UCSD-AML1 (cell line): ENCODE measurements around the gene GNB1L.
"Not testable (repeated sequence)": the region's sequence is repeated elsewhere in the genome, so short reads cannot be mapped to it uniquely, and the experiment has no call there.

Experiments
- DNase-seq: peaks from one replicate; lab custom pipeline; 2025; ENCODE audit not compliant: unreplicated experiment; lab: John Stamatoyannopoulos, UW

The GNB1L gene

GRCh38 chr22:19889951-19890350, 35.3 kb upstream of the GNB1L start:
- DNase-seq: no peak

- no peak for DNase-seq
Measured at GRCh38 chr22:19888131-19888746, 33.6 kb upstream of the GNB1L start.

DNA sequence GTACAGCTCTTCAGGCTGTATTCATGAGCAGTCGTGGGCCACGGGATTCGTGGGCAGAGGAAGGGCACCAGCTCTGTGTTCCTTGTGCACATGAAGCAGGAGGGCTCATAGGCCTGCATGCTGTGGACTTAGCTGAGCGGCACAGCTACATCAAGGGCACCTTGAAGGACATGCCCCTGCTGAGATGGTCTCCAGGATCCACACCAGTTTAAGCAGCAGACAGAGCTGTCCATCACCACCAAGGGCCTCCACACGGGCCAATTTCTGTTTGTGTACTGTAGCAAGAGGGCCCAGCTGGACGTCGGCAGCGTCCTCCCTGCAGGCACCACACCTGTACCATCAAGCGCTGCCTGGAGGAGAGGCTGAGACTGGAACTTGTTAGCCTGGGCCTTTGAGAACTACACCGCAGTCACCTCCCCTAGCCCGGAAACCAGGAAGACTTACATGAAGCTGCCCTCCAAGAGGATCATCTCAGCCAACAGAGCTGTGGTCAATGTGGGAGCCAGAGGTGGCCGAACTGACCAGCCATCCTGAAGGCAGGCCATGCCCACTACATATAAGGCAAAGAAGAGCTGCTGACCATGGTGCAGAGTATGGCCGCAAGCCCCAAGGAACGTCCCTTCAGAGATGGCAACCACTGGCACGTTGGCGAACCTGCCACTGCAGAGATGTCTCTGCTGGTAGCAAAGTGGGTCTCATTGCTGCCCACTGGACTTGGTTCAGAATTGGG, 32.7 kb upstream of the GNB1L start:
- DNase-seq: peak; percentile 36

DNA sequence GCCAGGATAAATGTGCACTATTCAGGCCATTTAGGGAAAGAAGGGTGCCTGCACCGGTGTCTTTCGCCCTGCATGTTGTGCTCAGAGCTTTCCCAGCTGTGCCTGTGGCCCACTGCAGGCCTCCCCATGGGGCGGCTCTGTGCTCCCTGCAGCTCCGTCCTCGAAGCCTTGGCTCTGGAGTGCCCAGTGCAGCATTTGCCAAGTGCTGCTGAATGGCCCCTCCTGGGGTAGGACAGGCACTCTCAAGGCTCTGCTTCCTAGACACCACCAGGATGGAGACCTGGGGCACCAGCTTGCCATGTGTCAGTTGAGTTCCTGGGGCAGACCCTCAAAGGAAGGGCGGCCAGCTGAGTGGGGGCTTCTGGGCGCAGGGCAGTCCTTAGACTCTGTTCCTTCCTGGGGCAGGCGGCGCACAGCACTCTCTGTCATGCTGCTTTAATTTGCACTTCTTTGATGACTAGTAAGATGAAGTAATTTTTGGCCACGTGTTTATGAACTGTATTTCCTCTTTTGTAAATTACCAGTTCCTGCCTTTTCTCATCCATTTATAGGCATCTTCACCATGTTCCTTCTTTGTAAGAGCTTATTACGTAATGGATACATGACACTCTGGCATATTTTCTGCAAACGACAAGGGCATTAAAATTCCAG, 32.1 kb upstream of the GNB1L start:
- peak; percentile 36 for DNase-seq

- DNase-seq: no peak
Measured at GRCh38 chr22:19885841-19886592, 31.3 kb upstream of the GNB1L start.

- DNase-seq: no peak
Measured at GRCh38 chr22:19884954-19885751, 30.5 kb upstream of the GNB1L start.

DNA sequence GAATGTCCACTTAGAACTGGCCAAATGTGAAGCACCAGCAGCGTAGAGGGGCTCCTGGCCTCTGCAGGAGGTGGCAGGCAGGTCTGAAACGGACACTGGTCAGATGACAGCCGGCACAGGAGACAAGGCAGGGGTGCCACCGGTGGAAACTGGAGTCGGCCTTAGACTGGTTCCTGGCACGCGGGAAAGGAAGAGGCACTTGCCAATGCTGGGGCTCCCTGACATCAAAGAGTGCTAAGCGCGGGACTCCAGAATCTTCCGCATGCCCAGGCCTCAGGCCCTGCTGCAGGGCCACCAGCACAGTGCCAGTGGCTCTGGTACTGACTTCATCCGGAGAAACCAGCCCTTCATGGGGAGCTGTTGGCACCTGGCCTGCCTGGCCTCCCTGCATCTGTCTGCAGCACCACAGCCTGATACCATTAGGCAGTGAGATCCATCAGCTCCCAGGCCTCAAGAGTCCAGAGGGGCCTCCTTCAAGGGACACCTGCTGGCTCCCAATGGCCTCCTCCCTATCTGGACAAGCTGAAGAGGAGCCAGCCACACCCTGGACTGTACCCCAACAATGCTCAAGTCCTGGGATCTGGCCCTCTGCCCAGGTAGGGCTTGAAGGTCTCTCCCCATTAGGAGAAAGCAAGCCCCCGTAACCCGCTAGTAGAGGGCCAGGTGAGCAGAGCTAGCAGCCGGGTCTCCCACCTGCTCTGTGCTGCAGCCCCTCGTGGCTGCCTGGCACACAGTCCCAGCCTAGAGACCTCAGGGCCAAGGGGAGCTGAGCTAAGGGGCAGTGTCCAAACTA, 29.7 kb upstream of the GNB1L start:
- no peak for DNase-seq

- DNase-seq: not testable (repeated sequence)
Measured at GRCh38 chr22:19883446-19883845, 28.8 kb upstream of the GNB1L start.

DNA sequence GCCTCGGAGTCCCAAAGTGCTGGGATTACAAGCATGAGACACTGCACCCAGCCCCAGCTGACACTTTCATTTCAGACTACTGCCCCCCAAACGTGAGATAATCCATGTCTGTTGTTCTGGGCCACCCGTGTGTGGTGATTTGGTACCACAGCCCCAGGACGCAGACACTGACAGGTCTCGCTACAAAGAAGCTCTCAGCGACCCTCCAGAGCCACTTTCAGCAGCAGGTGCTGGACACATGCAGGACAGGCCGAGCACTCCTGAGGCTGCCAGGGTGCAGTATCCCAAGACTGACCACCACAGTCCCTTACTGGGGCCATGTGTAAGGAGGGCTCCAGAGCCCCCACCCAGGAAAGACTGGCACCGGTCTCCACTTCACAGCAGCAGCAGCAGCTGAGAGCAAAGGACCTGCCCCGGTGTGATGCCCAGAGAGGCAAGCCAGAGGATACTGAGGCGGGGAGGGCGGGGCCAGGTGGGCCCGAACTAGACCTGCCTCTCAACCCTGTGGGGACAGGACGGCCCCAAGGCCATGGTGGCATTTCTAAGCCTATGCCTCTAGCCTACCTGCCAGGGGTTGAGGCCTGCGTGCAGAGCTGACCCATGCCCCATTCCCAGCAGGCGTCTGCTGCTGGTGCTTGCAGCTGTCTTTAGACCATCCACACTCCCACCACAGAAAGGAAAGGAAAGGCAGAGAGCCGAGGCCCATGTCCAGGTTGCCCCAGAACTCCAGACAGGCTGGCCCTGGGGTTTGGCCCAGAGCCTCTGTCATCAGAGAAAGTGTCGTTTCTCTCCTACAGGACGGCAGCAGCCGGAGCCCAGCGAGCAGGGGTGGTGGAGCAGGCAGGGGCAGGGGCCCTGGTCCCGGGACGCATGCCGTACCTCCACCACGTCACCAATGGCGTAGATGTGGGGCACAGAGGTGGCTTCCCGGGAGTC, 28.0 kb upstream of the GNB1L start:
- DNase-seq: no peak

DNA sequence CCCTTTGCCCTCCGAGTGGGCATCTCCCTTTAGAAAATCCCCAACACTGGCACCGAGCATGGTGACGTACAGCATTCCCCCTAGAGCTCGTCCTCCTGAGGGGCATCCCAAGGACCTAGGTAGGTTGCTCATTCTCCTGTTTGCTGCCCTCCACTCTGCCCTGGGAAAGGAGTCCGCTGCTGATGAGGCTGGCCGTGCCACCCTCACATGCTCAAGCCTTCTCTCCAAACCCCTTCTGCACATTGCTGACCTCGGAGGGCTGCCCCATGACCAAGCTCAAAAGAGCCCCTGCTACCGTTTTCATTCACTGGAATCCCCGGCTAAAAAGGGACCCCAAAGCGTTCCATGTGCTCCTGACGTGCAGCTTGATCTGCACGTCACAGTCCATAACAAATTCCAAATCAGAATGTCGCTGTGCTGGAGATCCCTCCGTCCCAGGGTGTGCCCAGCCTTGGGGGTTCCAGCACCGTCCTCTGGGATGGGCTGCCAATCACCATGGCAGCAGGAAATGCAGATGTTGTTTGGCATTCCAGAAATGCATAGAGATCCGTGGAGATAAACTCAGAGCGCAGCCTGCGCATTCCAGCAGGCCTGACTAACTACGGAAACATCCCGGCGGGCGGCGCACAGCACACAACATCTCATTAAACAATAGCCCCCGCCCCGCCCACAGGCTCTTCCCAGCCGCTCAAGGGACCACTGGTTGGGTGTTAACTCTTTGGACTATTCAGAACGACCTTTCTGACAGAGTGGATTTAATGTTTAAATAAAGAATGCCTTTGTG, 26.3 kb upstream of the GNB1L start:
- DNase-seq: no peak

- no peak for DNase-seq
Measured at GRCh38 chr22:19879992-19880785, 25.5 kb upstream of the GNB1L start.

GRCh38 chr22:19879643-19879991, 24.9 kb upstream of the GNB1L start:
- no peak for DNase-seq

- DNase-seq: no peak
Measured at GRCh38 chr22:19879246-19879570, 24.5 kb upstream of the GNB1L start.

DNA sequence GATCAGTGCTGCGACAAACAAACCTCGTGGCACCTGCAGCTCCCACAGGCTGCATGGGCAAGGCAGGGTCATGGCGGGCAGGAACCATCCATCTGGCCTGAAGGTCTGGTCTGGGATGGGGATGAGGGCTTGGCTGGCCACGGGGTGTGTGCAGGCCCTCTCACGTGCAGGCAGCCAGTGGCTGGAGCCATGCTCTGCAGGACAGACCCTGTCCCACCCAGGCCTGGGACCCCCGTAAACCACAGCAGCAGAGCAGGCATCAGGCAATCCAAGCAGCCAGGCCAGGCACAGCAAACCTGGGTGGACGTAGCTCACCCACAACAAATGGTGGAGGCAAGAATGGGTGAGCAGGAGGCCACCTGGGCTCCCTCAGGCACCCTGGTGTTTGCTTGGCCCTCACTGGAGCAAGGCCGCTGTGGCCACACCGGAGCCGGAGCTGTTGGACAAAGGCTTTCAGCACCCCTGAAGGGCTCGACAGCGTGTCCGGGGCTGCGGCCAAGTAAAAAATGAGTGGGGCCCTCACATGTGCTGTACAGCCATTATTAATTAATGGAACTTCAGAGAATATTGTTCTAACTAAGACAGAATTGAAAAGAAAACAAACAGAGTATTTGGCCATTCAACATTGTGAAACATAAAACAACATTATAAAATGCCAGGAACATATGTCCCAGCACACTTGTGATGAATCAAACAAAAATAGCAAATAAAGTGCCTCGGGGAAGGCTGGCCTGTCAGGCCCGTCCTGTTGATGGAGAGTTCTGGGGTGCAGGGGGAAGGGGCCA, 24.0 kb upstream of the GNB1L start:
- no peak for DNase-seq

GRCh38 chr22:19877626-19878339, 23.1 kb upstream of the GNB1L start:
- no peak for DNase-seq

GRCh38 chr22:19876941-19877625, 22.4 kb upstream of the GNB1L start:
- DNase-seq: no peak
